Tibial nerve (tissue), 4 donors: Measurements from ENCODE around the gene FBLIM1. TPM values are rescaled to one million over a fixed set of nuclear protein-coding genes. Genes with fewer than 3 reads are reported as not detected.
"Not testable (repeated sequence)": the region's sequence is repeated elsewhere in the genome, so short reads cannot be mapped to it uniquely, and the experiment has no call there.

ENCODE experiments used
- DNase-seq, 2 donors: peaks; one replicate each; pipeline ENCODE4 v3.0.0-alpha.2; 2019; ENCODE audit warnings: low spot score in 2 of 2
- H3K27ac ChIP-seq, 4 donors: fragments of 200-600 bp; sonication (generic) in 3 of 4; one replicate each; pipeline ENCODE4 v1.5.1; 2017 to 2019; ENCODE audit warnings: mild to moderate bottlenecking in 1 of 4
- H3K27me3 ChIP-seq, 2 donors: fragments of 200-600 bp; sonication (generic) in 1 of 2; one replicate each; pipeline versions ENCODE4 v1.5.1 to v1.6.0; 2017 to 2019
- H3K36me3 ChIP-seq, 3 donors: fragments of 200-600 bp; sonication (generic); one replicate each; pipeline ENCODE4 v1.5.1; 2018 to 2019
- H3K4me1 ChIP-seq, 4 donors: fragments of 200-600 bp; sonication (generic) in 3 of 4; one replicate each; pipeline ENCODE4 v1.5.1; 2017 to 2019
- H3K4me3 ChIP-seq, 4 donors: fragments of 200-600 bp; sonication (generic) in 3 of 4; one replicate each; pipeline ENCODE4 v1.5.1; 2017 to 2019; ENCODE audit warnings: mild to moderate bottlenecking in 1 of 4, moderate library complexity in 1 of 4
- H3K9me3 ChIP-seq, 4 donors: fragments of 200-600 bp; sonication (generic) in 3 of 4; one replicate each; pipeline ENCODE4 v1.5.1; 2017 to 2019
- CTCF ChIP-seq, 5 experiments: fragments of 200-600 bp in 3 of 5; fragments of 450-650 bp in 2 of 5; sonication (generic) in 3 of 5; IDR thresholded peaks; one replicate each; pipeline ENCODE4 v1.5.1; 2016 to 2019; ENCODE audit warnings: antibody characterized with exemption in 5 of 5, mild to moderate bottlenecking in 3 of 5, moderate library complexity in 2 of 5
- EP300 ChIP-seq, 2 donors: sonication (generic); formaldehyde crosslinking; IDR thresholded peaks; one replicate each; pipeline ENCODE4 v1.6.1; 2017; ENCODE audit warnings: antibody characterized with exemption in 2 of 2, mild to moderate bottlenecking in 1 of 2
- POLR2A ChIP-seq, 2 donors: fragments of 450-650 bp; IDR thresholded peaks; one replicate each; pipeline ENCODE4 v1.6.1; 2017; ENCODE audit warnings: antibody characterized with exemption in 2 of 2, mild to moderate bottlenecking in 2 of 2, moderate library complexity in 2 of 2
- WGBS, 2 donors: methylation state at CpG; one replicate each; pipeline ENCODE4 v1.1.5; 2018; 5-methylcytosine and 5-hydroxymethylcytosine counted together
- total RNA-seq, 4 donors: library from RNA; depleted of rRNA; stranded (reverse); fragments of >200 nt; gene quantifications; one replicate each; pipeline ENCODE4 v1.1.0, GENCODE V29; 2016

Gene FBLIM1
- total RNA-seq, 4 donors from 2014 or later = 33.3 to 46.5 (median 44.1) TPM

GRCh38 chr1:15803380-15803779 is 44.8 kb downstream of the FBLIM1 start:
- Histone ChIP-seq H3K4me1 (peaks cover 0 to 26% (median 15%) of the 10 kb centered on the region in 4 donors), H3K36me3 (no peaks in the 10 kb centered on the region), H3K4me3 (no peak overlapping the region), H3K27me3 (no peaks in the 10 kb centered on the region), H3K9me3 (no peaks in the 10 kb centered on the region), H3K27ac (no peak overlapping the region)
- no peak for DNase-seq
- WGBS, 2 donors = 37 to 42% methylated on average over 4 of the region's 4 CpGs
- TF ChIP-seq EP300 (IDR thresholded peaks at IDR 0.05) = no peak
- TF ChIP-seq CTCF (IDR thresholded peaks at IDR 0.05) = peak in 4 of 5 experiments; percentile 8 to 36 (median 30)

GRCh38 chr1:15804060-15804459 is 45.5 kb downstream of the FBLIM1 start:
- no peak for DNase-seq
- 83 to 84% methylated on average over 8 of the region's 8 CpGs for WGBS, 2 donors
- H3K27me3 ChIP-seq = no peaks in the 10 kb centered on the region
- peaks cover 0 to 21% (median 14%) of the 10 kb centered on the region in 4 donors for H3K4me1 ChIP-seq
- TF ChIP-seq POLR2A (IDR thresholded peaks at IDR 0.05) = no peak
- no peak for TF ChIP-seq EP300 (IDR thresholded peaks at IDR 0.05)
- no peak for TF ChIP-seq CTCF (IDR thresholded peaks at IDR 0.05)
- no peaks in the 10 kb centered on the region for H3K9me3 ChIP-seq
- H3K36me3 ChIP-seq = no peaks in the 10 kb centered on the region
- no peak overlapping the region for H3K4me3 ChIP-seq
- H3K27ac ChIP-seq = no peak overlapping the region

GRCh38 chr1:15807121-15807520 is 48.5 kb downstream of the FBLIM1 start:
- Histone ChIP-seq H3K27me3 (no peaks in the 10 kb centered on the region), H3K4me3 (no peak overlapping the region), H3K4me1 (no peaks in the 10 kb centered on the region), H3K27ac (no peak overlapping the region), H3K9me3 (no peaks in the 10 kb centered on the region), H3K36me3 (no peaks in the 10 kb centered on the region)
- TF ChIP-seq EP300 (IDR thresholded peaks at IDR 0.05) = no peak
- no peak for TF ChIP-seq CTCF (IDR thresholded peaks at IDR 0.05)
- TF ChIP-seq POLR2A (IDR thresholded peaks at IDR 0.05) = no peak
- WGBS, 2 donors = 87 to 89% methylated on average over 10 of the region's 10 CpGs
- no peak for DNase-seq

GRCh38 chr1:15807549-15807948 is 49.0 kb downstream of the FBLIM1 start, which contains the start of gene UQCRHL:
Gene UQCRHL (minus strand): TSS chr1:15807649. CDS start chr1:15807649, 0 bp downstream.
- not testable (repeated sequence) for H3K27me3 ChIP-seq, H3K4me3 ChIP-seq, H3K27ac ChIP-seq, H3K9me3 ChIP-seq, DNase-seq, H3K36me3 ChIP-seq, H3K4me1 ChIP-seq
- WGBS, 2 donors = 89 to 92% methylated on average over 11 of the region's 11 CpGs

- Histone ChIP-seq H3K27ac (no peak overlapping the region), H3K36me3 (no peaks in the 10 kb centered on the region), H3K9me3 (no peaks in the 10 kb centered on the region), H3K4me3 (no peak overlapping the region), H3K4me1 (no peaks in the 10 kb centered on the region), H3K27me3 (no peaks in the 10 kb centered on the region)
- no peak for TF ChIP-seq CTCF (IDR thresholded peaks at IDR 0.05)
- no peak for TF ChIP-seq POLR2A (IDR thresholded peaks at IDR 0.05)
- TF ChIP-seq EP300 (IDR thresholded peaks at IDR 0.05) = no peak
- no peak for DNase-seq
- WGBS, 2 donors = 82 to 92% methylated on average over 1 of the region's 1 CpG
Observed at GRCh38 chr1:15808955-15809354, 50.4 kb downstream of the FBLIM1 start.

GRCh38 chr1:15810073-15810472 is 51.5 kb downstream of the FBLIM1 start:
- H3K36me3 ChIP-seq = no peaks in the 10 kb centered on the region
- H3K4me3 ChIP-seq = no peak overlapping the region
- no peaks in the 10 kb centered on the region for H3K9me3 ChIP-seq
- TF ChIP-seq POLR2A (IDR thresholded peaks at IDR 0.05) (no peak), EP300 (IDR thresholded peaks at IDR 0.05) (peak in 1 of 2 donors; percentile 73), CTCF (IDR thresholded peaks at IDR 0.05) (no peak)
- H3K4me1 ChIP-seq = no peaks in the 10 kb centered on the region
- WGBS, 2 donors = 41 to 67% methylated on average over 1 of the region's 1 CpG
- H3K27me3 ChIP-seq = no peaks in the 10 kb centered on the region
- DNase-seq = peak in 1 of 2 donors; percentile 35
- peak overlapping the region in 1 of 4 donors; percentile 52 for H3K27ac ChIP-seq
